ENCODE results near the gene TOP2B.

TOP2B gene

GRCh38 chr3:25610779-25611178 is 53.9 kb downstream of the TOP2B start:
- Histone ChIP-seq H3K9me3 (ENCODE audit: low read length) (no peaks in the 10 kb centered on the region), H3K4me2 (ENCODE audit: low read length) (no peak overlapping the region), H4K20me1 (ENCODE audit: insufficient read depth, low read length) (no peaks in the 10 kb centered on the region), H3K4me1 (ENCODE audit: insufficient read depth, low read length, severe bottlenecking) (no peaks in the 10 kb centered on the region), H3F3A (ENCODE audit: insufficient read depth, low read length) (no peaks in the 10 kb centered on the region), H3K79me2 (ENCODE audit: insufficient read depth, low read length) (no peaks in the 10 kb centered on the region), H3K27ac (ENCODE audit: low read depth, low read length, poor library complexity, severe bottlenecking) (no peak overlapping the region), H3K36me3 (ENCODE audit: insufficient read depth, low read length) (peaks cover 90% of the 10 kb centered on the region), H3K27me3 (ENCODE audit: insufficient read depth, low read length) (no peaks in the 10 kb centered on the region), H3K9me2 (ENCODE audit: low read depth, low read length) (no peaks in the 10 kb centered on the region), H3K9ac (ENCODE audit: low read length) (no peak overlapping the region), H3K4me3 (ENCODE audit: low read depth, low read length, poor library complexity, severe bottlenecking) (no peak overlapping the region), H2AFZ (ENCODE audit: low read length) (no peak overlapping the region)
- TF ChIP-seq, protein P1, sequence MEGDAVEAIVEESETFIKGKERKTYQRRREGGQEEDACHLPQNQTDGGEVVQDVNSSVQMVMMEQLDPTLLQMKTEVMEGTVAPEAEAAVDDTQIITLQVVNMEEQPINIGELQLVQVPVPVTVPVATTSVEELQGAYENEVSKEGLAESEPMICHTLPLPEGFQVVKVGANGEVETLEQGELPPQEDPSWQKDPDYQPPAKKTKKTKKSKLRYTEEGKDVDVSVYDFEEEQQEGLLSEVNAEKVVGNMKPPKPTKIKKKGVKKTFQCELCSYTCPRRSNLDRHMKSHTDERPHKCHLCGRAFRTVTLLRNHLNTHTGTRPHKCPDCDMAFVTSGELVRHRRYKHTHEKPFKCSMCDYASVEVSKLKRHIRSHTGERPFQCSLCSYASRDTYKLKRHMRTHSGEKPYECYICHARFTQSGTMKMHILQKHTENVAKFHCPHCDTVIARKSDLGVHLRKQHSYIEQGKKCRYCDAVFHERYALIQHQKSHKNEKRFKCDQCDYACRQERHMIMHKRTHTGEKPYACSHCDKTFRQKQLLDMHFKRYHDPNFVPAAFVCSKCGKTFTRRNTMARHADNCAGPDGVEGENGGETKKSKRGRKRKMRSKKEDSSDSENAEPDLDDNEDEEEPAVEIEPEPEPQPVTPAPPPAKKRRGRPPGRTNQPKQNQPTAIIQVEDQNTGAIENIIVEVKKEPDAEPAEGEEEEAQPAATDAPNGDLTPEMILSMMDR (IDR thresholded peaks at IDR 0.05; ENCODE audit: low read length) = no peak
- TF ChIP-seq EZH2 (IDR thresholded peaks at IDR 0.05; ENCODE audit: borderline replicate concordance, low read length) = no peak

DNA sequence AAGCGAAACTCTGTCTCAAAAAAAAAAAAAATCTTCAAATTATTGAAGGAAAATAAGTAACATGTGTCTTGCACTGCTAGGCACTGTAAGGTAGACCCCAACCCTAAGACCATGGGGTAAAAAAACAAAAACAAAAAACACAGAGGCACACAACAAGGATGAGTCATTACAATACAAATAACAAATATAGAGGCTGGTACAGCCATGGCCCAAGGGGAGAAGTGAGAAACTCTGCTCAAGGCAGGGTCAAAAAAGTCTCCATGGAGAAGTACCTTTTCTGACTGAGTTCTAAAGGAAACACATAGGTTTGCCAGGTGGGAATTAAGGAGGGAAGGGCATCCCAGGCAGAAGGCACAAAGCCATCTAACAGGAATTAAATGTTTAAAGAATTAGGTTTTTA is 54.5 kb downstream of the TOP2B start:
- H3K4me1 ChIP-seq (ENCODE audit: insufficient read depth, low read length, severe bottlenecking) = no peaks in the 10 kb centered on the region
- no peak overlapping the region for H3K4me3 ChIP-seq (ENCODE audit: low read depth, low read length, poor library complexity, severe bottlenecking)
- H3K9me2 ChIP-seq (ENCODE audit: low read depth, low read length) = no peaks in the 10 kb centered on the region
- H3K4me2 ChIP-seq (ENCODE audit: low read length) = no peak overlapping the region
- no peaks in the 10 kb centered on the region for H3K9me3 ChIP-seq (ENCODE audit: low read length)
- H3K36me3 ChIP-seq (ENCODE audit: insufficient read depth, low read length) = peaks cover 93% of the 10 kb centered on the region
- TF ChIP-seq EZH2 (IDR thresholded peaks at IDR 0.05; ENCODE audit: borderline replicate concordance, low read length) = no peak
- TF ChIP-seq, protein P1 (IDR thresholded peaks at IDR 0.05; ENCODE audit: low read length) = no peak
- H2AFZ ChIP-seq (ENCODE audit: low read length) = no peak overlapping the region
- H3K9ac ChIP-seq (ENCODE audit: low read length) = no peak overlapping the region
- no peaks in the 10 kb centered on the region for H3K79me2 ChIP-seq (ENCODE audit: insufficient read depth, low read length)
- H3F3A ChIP-seq (ENCODE audit: insufficient read depth, low read length) = no peaks in the 10 kb centered on the region
- no peaks in the 10 kb centered on the region for H4K20me1 ChIP-seq (ENCODE audit: insufficient read depth, low read length)
- no peaks in the 10 kb centered on the region for H3K27me3 ChIP-seq (ENCODE audit: insufficient read depth, low read length)
- H3K27ac ChIP-seq (ENCODE audit: low read depth, low read length, poor library complexity, severe bottlenecking) = no peak overlapping the region

DNA sequence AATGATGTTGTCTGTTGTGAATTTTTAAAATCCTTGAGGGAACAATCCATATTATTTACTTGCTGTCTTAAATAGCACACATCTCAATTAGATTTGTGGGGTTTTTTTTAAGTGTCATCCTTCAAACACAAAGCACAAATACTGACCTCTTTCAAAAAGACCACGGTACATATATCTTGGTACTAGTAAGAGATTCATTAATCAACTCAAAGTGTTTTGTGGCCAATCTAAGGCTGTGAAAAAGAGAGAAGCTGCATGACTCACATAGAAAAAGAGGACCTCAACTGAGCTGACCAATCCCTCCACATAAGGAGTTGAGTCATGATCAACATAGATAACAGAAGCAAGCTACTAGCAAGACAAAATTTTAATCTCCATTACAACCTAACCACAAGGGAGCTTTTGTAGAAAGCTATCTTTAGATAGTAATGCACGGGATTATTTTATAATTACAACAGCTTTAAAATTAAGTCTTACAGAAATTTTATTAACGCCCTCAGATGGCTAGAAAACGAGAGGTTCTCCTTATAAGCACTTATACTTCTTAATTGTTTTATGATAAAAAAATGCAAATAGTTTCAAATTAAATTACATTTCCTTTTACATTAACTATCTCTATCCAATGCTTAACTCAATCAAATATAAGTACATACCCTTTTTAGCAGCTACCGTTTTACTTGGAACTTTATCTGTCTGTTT is 60.5 kb downstream of the TOP2B start:
- no peaks in the 10 kb centered on the region for H3K4me1 ChIP-seq (ENCODE audit: insufficient read depth, low read length, severe bottlenecking)
- peaks cover 89% of the 10 kb centered on the region for H3K36me3 ChIP-seq (ENCODE audit: insufficient read depth, low read length)
- no peak overlapping the region for H2AFZ ChIP-seq (ENCODE audit: low read length)
- H3K9ac ChIP-seq (ENCODE audit: low read length) = no peak overlapping the region
- H3K27me3 ChIP-seq (ENCODE audit: insufficient read depth, low read length) = no peaks in the 10 kb centered on the region
- H3K4me2 ChIP-seq (ENCODE audit: low read length) = no peak overlapping the region
- H3K27ac ChIP-seq (ENCODE audit: low read depth, low read length, poor library complexity, severe bottlenecking) = no peak overlapping the region
- TF ChIP-seq EZH2 (IDR thresholded peaks at IDR 0.05; ENCODE audit: borderline replicate concordance, low read length) = no peak
- TF ChIP-seq, protein P1 (IDR thresholded peaks at IDR 0.05; ENCODE audit: low read length) = no peak
- H4K20me1 ChIP-seq (ENCODE audit: insufficient read depth, low read length) = no peaks in the 10 kb centered on the region
- no peaks in the 10 kb centered on the region for H3F3A ChIP-seq (ENCODE audit: insufficient read depth, low read length)
- no peak overlapping the region for H3K4me3 ChIP-seq (ENCODE audit: low read depth, low read length, poor library complexity, severe bottlenecking)
- no peaks in the 10 kb centered on the region for H3K9me3 ChIP-seq (ENCODE audit: low read length)
- H3K79me2 ChIP-seq (ENCODE audit: insufficient read depth, low read length) = no peaks in the 10 kb centered on the region
- H3K9me2 ChIP-seq (ENCODE audit: low read depth, low read length) = no peaks in the 10 kb centered on the region
